K562 (cell line): Measurements from ENCODE around the gene SLC37A3. TPM values are rescaled to one million over a fixed set of nuclear protein-coding genes. Genes with fewer than 3 reads are reported as not detected.

Experiments
- GABPB1 ChIP-seq: sonication (generic); formaldehyde crosslinking; IDR thresholded peaks from 2 replicates; pipeline ENCODE4 v1.8.0; 2022; ENCODE audit warnings: mild to moderate bottlenecking, missing genetic modification reagents
- SMC3 ChIP-seq: conservative IDR thresholded peaks from 2 replicates; pipeline ENCODE4 v1.6.1; 2011; ENCODE audit warnings: low read depth, low read length, improper control_type of control experiment; ENCODE audit not compliant: insufficient read depth
- polyA plus RNA-seq, 8 experiments: library from polyadenylated mRNA; depleted of rRNA in 4 of 8; stranded (reverse) in 5 of 8; unstranded in 3 of 8; fragments of >200 nt; fragmentation: Nextera tagmentation in 2 of 8; fragmentation: Illumina TruSeq in 1 of 8; extraction: Ambion mirVana in 2 of 8; extraction: Trizol in 1 of 8; gene quantifications; 2 replicates each; pipeline versions ENCODE4 v1.2.1 to v1.2.3, GENCODE V29; 2011 to 2014; ENCODE audit warnings: inconsistent platforms in 1 of 8, missing spikeins in 1 of 8
- total RNA-seq, 7 experiments: library from RNA; depleted of rRNA in 6 of 7; stranded (reverse); fragments of >200 nt in 6 of 7; fragmentation: Illumina TruSeq in 2 of 7; extraction: Trizol in 2 of 7; gene quantifications; 2 replicates each; pipeline versions ENCODE4 v1.2.1 to v1.2.3, GENCODE V29; 2011 to 2021; ENCODE audit warnings: low replicate concordance in 1 of 7
- TF ChIP-seq, protein P1 (sequence below): IDR thresholded peaks from 3 replicates; pipeline ENCODE4 v1.6.1; 2011; ENCODE audit warnings: borderline replicate concordance, mild to moderate bottlenecking, moderate library complexity; ENCODE audit not compliant: insufficient read length; ENCODE audit errors: extremely low read depth
- TF ChIP-seq, protein P2 (sequence below), 2 experiments: fragments of 450-650 bp in 1 of 2; sonication (generic) in 1 of 2; formaldehyde crosslinking in 1 of 2; IDR thresholded peaks; 2 replicates each; pipeline versions ENCODE4 v1.7.1 to v1.9.0; 2016 to 2022; ENCODE audit warnings: inconsistent platforms in 1 of 2, mild to moderate bottlenecking in 1 of 2, missing genetic modification reagents in 1 of 2

SLC37A3 gene
- total and polyA plus RNA-seq, 9 of the 15 experiments (the other 6 are each of a cell fraction or from before 2014, with no cell fraction given) = 11.7 to 59.1 (median 26.8) TPM

DNA sequence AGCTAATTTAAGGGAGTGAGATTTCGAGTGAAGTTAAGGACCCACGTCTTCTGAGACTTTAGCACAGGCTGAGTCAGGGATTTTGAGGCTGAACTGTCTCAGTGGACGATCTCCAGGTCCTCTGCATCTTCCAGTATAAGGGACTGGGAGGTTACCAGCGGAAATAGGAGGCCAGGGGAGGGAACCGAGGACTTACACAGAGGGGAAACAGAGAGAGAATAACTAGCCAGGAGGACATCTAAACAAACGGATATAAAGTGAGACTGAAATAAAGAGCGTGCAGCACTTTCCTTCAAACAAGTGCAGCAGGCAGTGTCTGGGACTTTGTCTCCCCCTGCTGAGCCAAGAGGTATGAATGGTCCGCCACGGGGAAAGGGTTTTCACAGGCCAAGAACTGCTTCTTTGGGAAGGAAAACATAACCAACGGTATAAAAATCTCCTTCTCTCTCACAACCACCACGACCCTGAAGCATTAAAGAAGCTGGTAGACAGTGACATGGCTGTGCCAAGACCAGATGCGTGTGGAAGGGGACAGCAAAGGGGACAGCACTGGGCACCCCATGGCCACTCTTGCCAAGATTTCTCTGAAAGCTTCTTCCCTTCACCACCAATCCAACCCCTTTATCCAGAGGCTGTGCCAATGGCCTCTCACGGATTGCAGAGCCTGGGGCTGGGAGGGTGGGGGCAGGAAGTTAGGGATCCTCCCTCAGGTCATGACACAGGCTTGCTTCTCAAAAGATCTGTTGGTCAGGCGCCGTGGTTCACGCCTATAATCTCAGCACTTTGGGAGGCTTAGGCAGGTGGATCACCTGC is 72.0 kb downstream of the SLC37A3 start (continued):
- peak; percentile 97 for TF ChIP-seq SMC3
- TF ChIP-seq, protein P1, sequence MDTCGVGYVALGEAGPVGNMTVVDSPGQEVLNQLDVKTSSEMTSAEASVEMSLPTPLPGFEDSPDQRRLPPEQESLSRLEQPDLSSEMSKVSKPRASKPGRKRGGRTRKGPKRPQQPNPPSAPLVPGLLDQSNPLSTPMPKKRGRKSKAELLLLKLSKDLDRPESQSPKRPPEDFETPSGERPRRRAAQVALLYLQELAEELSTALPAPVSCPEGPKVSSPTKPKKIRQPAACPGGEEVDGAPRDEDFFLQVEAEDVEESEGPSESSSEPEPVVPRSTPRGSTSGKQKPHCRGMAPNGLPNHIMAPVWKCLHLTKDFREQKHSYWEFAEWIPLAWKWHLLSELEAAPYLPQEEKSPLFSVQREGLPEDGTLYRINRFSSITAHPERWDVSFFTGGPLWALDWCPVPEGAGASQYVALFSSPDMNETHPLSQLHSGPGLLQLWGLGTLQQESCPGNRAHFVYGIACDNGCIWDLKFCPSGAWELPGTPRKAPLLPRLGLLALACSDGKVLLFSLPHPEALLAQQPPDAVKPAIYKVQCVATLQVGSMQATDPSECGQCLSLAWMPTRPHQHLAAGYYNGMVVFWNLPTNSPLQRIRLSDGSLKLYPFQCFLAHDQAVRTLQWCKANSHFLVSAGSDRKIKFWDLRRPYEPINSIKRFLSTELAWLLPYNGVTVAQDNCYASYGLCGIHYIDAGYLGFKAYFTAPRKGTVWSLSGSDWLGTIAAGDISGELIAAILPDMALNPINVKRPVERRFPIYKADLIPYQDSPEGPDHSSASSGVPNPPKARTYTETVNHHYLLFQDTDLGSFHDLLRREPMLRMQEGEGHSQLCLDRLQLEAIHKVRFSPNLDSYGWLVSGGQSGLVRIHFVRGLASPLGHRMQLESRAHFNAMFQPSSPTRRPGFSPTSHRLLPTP = no peak
- TF ChIP-seq, protein P2, sequence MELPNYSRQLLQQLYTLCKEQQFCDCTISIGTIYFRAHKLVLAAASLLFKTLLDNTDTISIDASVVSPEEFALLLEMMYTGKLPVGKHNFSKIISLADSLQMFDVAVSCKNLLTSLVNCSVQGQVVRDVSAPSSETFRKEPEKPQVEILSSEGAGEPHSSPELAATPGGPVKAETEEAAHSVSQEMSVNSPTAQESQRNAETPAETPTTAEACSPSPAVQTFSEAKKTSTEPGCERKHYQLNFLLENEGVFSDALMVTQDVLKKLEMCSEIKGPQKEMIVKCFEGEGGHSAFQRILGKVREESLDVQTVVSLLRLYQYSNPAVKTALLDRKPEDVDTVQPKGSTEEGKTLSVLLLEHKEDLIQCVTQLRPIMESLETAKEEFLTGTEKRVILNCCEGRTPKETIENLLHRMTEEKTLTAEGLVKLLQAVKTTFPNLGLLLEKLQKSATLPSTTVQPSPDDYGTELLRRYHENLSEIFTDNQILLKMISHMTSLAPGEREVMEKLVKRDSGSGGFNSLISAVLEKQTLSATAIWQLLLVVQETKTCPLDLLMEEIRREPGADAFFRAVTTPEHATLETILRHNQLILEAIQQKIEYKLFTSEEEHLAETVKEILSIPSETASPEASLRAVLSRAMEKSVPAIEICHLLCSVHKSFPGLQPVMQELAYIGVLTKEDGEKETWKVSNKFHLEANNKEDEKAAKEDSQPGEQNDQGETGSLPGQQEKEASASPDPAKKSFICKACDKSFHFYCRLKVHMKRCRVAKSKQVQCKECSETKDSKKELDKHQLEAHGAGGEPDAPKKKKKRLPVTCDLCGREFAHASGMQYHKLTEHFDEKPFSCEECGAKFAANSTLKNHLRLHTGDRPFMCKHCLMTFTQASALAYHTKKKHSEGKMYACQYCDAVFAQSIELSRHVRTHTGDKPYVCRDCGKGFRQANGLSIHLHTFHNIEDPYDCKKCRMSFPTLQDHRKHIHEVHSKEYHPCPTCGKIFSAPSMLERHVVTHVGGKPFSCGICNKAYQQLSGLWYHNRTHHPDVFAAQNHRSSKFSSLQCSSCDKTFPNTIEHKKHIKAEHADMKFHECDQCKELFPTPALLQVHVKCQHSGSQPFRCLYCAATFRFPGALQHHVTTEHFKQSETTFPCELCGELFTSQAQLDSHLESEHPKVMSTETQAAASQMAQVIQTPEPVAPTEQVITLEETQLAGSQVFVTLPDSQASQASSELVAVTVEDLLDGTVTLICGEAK (IDR thresholded peaks at IDR 0.05) = 0 out of 2 replicates have a peak, but pooled peaks have one; percentile 20
- TF ChIP-seq, protein P2 (CRISPR knock-in tag; IDR thresholded peaks at IDR 0.05) = no peak
- peak; percentile 54; the same call in 1 of the 2 replicates for TF ChIP-seq GABPB1 (CRISPR knock-in tag)
